ENCODE results near the gene MGAT3.

GRCh38 chr22:39423976-39424375 is 32.8 kb upstream of the MGAT3 start:
- no peak for TF ChIP-seq ZNF132 (tag by site-specific recombination; IDR thresholded peaks at IDR 0.05; ENCODE audit: borderline replicate concordance)
- no peak for TF ChIP-seq CTCF (tag by site-specific recombination; IDR thresholded peaks at IDR 0.05)
- TF ChIP-seq PRDM10 (tag by site-specific recombination; IDR thresholded peaks at IDR 0.05) = no peak
- TF ChIP-seq ZFHX2 (tag by site-specific recombination; conservative IDR thresholded peaks at IDR 0.05) = no peak
- no peak for TF ChIP-seq TSHZ1 (tag by site-specific recombination; IDR thresholded peaks at IDR 0.05; ENCODE audit: borderline replicate concordance)
